Measurements from ENCODE around the gene AGPAT1. TPM values are rescaled to one million over a fixed set of nuclear protein-coding genes. Genes with fewer than 3 reads are reported as not detected.

Gene AGPAT1
- total and polyA plus RNA-seq, 2 of the 13 experiments (the other 11 are each of a cell fraction or from before 2014, with no cell fraction given) = 51.3 to 139 TPM

DNA sequence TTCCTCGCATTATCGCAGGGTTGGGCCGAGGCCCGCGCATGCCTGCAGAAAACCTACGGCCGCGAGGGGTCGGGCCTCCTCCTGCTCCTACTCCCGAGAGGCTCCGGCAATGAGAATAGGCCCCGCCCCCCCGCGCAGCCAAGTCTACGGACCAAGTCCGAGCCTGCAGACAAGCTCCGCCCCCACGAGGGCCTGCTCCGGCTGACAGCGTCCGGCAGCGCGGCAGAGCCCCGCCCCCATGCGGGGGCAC is 19.7 kb upstream of the AGPAT1 start (continued):
- TF ChIP-seq RBFOX2 (IDR thresholded peaks at IDR 0.05; ENCODE audit: low read depth, low read length) = no peak
- no peak for TF ChIP-seq HOXA5 (CRISPR knock-in tag; IDR thresholded peaks at IDR 0.05)
- TF ChIP-seq MIER3 (CRISPR knock-in tag; IDR thresholded peaks at IDR 0.05; ENCODE audit: borderline replicate concordance) = no peak
- TF ChIP-seq ZFP41 (CRISPR knock-in tag; IDR thresholded peaks at IDR 0.05; ENCODE audit: borderline replicate concordance) = no peak
- TF ChIP-seq ZNF614 (CRISPR knock-in tag; IDR thresholded peaks at IDR 0.05; ENCODE audit: borderline replicate concordance) = 0 out of 2 replicates have a peak, but pooled peaks have one; percentile 10
- TF ChIP-seq, protein P1, sequence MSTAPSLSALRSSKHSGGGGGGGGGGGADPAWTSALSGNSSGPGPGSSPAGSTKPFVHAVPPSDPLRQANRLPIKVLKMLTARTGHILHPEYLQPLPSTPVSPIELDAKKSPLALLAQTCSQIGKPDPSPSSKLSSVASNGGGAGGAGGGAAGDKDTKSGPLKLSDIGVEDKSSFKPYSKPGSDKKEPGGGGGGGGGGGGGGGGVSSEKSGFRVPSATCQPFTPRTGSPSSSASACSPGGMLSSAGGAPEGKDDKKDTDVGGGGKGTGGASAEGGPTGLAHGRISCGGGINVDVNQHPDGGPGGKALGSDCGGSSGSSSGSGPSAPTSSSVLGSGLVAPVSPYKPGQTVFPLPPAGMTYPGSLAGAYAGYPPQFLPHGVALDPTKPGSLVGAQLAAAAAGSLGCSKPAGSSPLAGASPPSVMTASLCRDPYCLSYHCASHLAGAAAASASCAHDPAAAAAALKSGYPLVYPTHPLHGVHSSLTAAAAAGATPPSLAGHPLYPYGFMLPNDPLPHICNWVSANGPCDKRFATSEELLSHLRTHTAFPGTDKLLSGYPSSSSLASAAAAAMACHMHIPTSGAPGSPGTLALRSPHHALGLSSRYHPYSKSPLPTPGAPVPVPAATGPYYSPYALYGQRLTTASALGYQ (CRISPR knock-in tag; IDR thresholded peaks at IDR 0.05) = no peak
- TF ChIP-seq, protein P2, sequence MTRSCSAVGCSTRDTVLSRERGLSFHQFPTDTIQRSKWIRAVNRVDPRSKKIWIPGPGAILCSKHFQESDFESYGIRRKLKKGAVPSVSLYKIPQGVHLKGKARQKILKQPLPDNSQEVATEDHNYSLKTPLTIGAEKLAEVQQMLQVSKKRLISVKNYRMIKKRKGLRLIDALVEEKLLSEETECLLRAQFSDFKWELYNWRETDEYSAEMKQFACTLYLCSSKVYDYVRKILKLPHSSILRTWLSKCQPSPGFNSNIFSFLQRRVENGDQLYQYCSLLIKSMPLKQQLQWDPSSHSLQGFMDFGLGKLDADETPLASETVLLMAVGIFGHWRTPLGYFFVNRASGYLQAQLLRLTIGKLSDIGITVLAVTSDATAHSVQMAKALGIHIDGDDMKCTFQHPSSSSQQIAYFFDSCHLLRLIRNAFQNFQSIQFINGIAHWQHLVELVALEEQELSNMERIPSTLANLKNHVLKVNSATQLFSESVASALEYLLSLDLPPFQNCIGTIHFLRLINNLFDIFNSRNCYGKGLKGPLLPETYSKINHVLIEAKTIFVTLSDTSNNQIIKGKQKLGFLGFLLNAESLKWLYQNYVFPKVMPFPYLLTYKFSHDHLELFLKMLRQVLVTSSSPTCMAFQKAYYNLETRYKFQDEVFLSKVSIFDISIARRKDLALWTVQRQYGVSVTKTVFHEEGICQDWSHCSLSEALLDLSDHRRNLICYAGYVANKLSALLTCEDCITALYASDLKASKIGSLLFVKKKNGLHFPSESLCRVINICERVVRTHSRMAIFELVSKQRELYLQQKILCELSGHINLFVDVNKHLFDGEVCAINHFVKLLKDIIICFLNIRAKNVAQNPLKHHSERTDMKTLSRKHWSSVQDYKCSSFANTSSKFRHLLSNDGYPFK (CRISPR knock-in tag; IDR thresholded peaks at IDR 0.05; ENCODE audit: borderline replicate concordance) = no peak
- TF ChIP-seq, protein P3, sequence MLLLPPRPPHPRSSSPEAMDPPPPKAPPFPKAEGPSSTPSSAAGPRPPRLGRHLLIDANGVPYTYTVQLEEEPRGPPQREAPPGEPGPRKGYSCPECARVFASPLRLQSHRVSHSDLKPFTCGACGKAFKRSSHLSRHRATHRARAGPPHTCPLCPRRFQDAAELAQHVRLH (CRISPR knock-in tag; IDR thresholded peaks at IDR 0.05; ENCODE audit: borderline replicate concordance, low read depth) = no peak
- TF ChIP-seq SP5 (CRISPR knock-in tag; IDR thresholded peaks at IDR 0.05; ENCODE audit: borderline replicate concordance, low read depth) = peak; percentile 75; the same call in 1 of the 2 replicates
- peak; percentile 94 for TF ChIP-seq SAP130 (CRISPR knock-in tag; IDR thresholded peaks at IDR 0.05; ENCODE audit: low read depth)
- TF ChIP-seq NAIF1 (CRISPR knock-in tag; IDR thresholded peaks at IDR 0.05; ENCODE audit: borderline replicate concordance) = 0 out of 2 replicates have a peak, but pooled peaks have one; percentile 42
- TF ChIP-seq RELA (CRISPR knock-in tag; IDR thresholded peaks at IDR 0.05) = 0 out of 2 replicates have a peak, but pooled peaks have one; percentile 24
- TF ChIP-seq YEATS2 (CRISPR knock-in tag; IDR thresholded peaks at IDR 0.05; ENCODE audit: borderline replicate concordance) = peak; percentile 78; the same call in 1 of the 2 replicates
- TF ChIP-seq, protein P4, sequence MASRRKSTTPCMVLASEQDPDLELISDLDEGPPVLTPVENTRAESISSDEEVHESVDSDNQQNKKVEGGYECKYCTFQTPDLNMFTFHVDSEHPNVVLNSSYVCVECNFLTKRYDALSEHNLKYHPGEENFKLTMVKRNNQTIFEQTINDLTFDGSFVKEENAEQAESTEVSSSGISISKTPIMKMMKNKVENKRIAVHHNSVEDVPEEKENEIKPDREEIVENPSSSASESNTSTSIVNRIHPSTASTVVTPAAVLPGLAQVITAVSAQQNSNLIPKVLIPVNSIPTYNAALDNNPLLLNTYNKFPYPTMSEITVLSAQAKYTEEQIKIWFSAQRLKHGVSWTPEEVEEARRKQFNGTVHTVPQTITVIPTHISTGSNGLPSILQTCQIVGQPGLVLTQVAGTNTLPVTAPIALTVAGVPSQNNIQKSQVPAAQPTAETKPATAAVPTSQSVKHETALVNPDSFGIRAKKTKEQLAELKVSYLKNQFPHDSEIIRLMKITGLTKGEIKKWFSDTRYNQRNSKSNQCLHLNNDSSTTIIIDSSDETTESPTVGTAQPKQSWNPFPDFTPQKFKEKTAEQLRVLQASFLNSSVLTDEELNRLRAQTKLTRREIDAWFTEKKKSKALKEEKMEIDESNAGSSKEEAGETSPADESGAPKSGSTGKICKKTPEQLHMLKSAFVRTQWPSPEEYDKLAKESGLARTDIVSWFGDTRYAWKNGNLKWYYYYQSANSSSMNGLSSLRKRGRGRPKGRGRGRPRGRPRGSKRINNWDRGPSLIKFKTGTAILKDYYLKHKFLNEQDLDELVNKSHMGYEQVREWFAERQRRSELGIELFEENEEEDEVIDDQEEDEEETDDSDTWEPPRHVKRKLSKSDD (CRISPR knock-in tag; IDR thresholded peaks at IDR 0.05; ENCODE audit: low read depth) = no peak
- TF ChIP-seq, protein P5, sequence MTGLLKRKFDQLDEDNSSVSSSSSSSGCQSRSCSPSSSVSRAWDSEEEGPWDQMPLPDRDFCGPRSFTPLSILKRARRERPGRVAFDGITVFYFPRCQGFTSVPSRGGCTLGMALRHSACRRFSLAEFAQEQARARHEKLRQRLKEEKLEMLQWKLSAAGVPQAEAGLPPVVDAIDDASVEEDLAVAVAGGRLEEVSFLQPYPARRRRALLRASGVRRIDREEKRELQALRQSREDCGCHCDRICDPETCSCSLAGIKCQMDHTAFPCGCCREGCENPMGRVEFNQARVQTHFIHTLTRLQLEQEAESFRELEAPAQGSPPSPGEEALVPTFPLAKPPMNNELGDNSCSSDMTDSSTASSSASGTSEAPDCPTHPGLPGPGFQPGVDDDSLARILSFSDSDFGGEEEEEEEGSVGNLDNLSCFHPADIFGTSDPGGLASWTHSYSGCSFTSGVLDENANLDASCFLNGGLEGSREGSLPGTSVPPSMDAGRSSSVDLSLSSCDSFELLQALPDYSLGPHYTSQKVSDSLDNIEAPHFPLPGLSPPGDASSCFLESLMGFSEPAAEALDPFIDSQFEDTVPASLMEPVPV (CRISPR knock-in tag; IDR thresholded peaks at IDR 0.05) = peak; percentile 98; the same call in 1 of the 2 replicates
